ENCODE data around the gene THBS1. TPM values are rescaled to one million over a fixed set of nuclear protein-coding genes. Genes with fewer than 3 reads are reported as not detected.

Gene THBS1
- total and polyA plus RNA-seq, 2 donors (not counting 1 experiment from before 2014, with no cell fraction given) = 0.63 to 4.3 TPM

GRCh38 chr15:39646425-39646824 is 65.5 kb downstream of the THBS1 start:
- POLR2A ChIA-PET = no interaction called here

More at GRCh38 chr15:39646425-39646824, 65.5 kb downstream of the THBS1 start:
- H4K20me1 ChIP-seq (ENCODE audit: control insufficient read depth, insufficient read depth, low read length, poor library complexity, severe bottlenecking) = no peaks in the 10 kb centered on the region
- TF ChIP-seq EZH2 (IDR thresholded peaks at IDR 0.05; ENCODE audit: borderline replicate concordance, insufficient read depth, low read depth, low read length, poor library complexity, severe bottlenecking) (no peak), CTCF (IDR thresholded peaks at IDR 0.05) (no peak)
- DNase-seq (no peak), ATAC-seq (ENCODE audit: low read depth) (no peak)
- CTCF ChIA-PET = no interaction called here
- Mint-ChIP-seq H3K4me3 (no peak overlapping the region), H3K4me1 (no peaks in the 10 kb centered on the region), H3K9me3 (ENCODE audit: insufficient read depth) (no peaks in the 10 kb centered on the region), H3K27me3 (peaks cover 5% of the 10 kb centered on the region), H3K27ac (no peak overlapping the region)
- intact Hi-C loops (cut with micrococcal nuclease) = no loop called here
- H3K4me1 ChIP-seq (ENCODE audit: control insufficient read depth in 2 of 2, insufficient read depth in 2 of 2, low read length in 2 of 2) = no peaks in the 10 kb centered on the region
- H3K27ac ChIP-seq (ENCODE audit: low read length in 2 of 2) = no peak overlapping the region
- no peaks in the 10 kb centered on the region for H3K36me3 ChIP-seq (replicated peaks in 1 of 2; ENCODE audit: control extremely low read depth in 1 of 2, control insufficient read depth in 1 of 2, extremely low read depth in 1 of 2, insufficient read depth in 2 of 2, low read length in 1 of 2)
- H3K79me2 ChIP-seq (ENCODE audit: control insufficient read depth, insufficient read depth, low read length) = no peaks in the 10 kb centered on the region
- no CpG with 5 or more reads among the region's 5 CpGs for WGBS (ENCODE audit: insufficient coverage)
- H3K4me3 ChIP-seq (ENCODE audit: control extremely low read depth in 1 of 5, extremely low read depth in 1 of 5, insufficient read depth in 1 of 5, low read depth in 2 of 5, low read length in 4 of 5) = no peak overlapping the region
- H3K4me2 ChIP-seq (replicated peaks; ENCODE audit: low read depth, low read length, poor library complexity, severe bottlenecking) = no peak overlapping the region
- no peaks in the 10 kb centered on the region for H3K9me3 ChIP-seq (ENCODE audit: control extremely low read depth in 1 of 3, control insufficient read depth in 2 of 3, insufficient read depth in 1 of 3, low read length in 2 of 3)
- H2AFZ ChIP-seq (ENCODE audit: insufficient read depth, low read depth, low read length, poor library complexity, severe bottlenecking) = no peak overlapping the region
- H3K27me3 ChIP-seq (replicated peaks in 1 of 4; ENCODE audit: control extremely low read depth in 1 of 4, control insufficient read depth in 3 of 4, insufficient read depth in 4 of 4, low read length in 3 of 4) = no peaks in the 10 kb centered on the region
- H3K9ac ChIP-seq (ENCODE audit: low read length) = no peak overlapping the region

Other genes starting within 250 kb of the THBS1 start
- gene FSIP1, start 201.8 kb downstream of the THBS1 start, total RNA-seq = 0.44 and 0.49 TPM in 2 replicates
- 0.07 and 0.19 TPM in 2 replicates for gene FSIP1, start 201.8 kb downstream of the THBS1 start, polyA plus RNA-seq